Brain microvascular endothelial cell (primary cell): ENCODE results near the gene CUX1.
"Not testable (repeated sequence)": the region's sequence is repeated elsewhere in the genome, so short reads cannot be mapped to it uniquely, and the experiment has no call there.

Experiments used
- DNase-seq: peaks from one replicate; pipeline ENCODE4 v3.0.0-alpha.2; 2020
- H3K27ac ChIP-seq: fragments of 250-450 bp; sonication (Bioruptor Pico); 2 replicates; pipeline ENCODE4 v1.5.1; 2020; ENCODE audit warnings: mild to moderate bottlenecking, moderate library complexity
- H3K27me3 ChIP-seq: fragments of 250-450 bp; sonication (Bioruptor Pico); replicated peaks from 2 replicates; pipeline ENCODE4 v1.5.1; 2020; ENCODE audit warnings: mild to moderate bottlenecking
- H3K36me3 ChIP-seq: fragments of 250-450 bp; sonication (Bioruptor Pico); replicated peaks from 2 replicates; pipeline ENCODE4 v1.5.1; 2020; ENCODE audit warnings: mild to moderate bottlenecking
- H3K4me3 ChIP-seq: 2 replicates; pipeline ENCODE4 v1.5.1; 2011; ENCODE audit warnings: low read depth, mild to moderate bottlenecking, control low read depth, low read length, moderate library complexity
- CTCF ChIP-seq: IDR thresholded peaks from 2 replicates; pipeline ENCODE4 v1.5.1; 2011; ENCODE audit warnings: low read depth, mild to moderate bottlenecking, moderate library complexity, low read length, control low read depth, inconsistent platforms; ENCODE audit errors: missing control alignments
- in situ Hi-C: cut with HindIII; loops from 2 replicates; pipeline ENCODE4 v1.10.0; 2017; ENCODE audit warnings: low sequenced_read_pairs, low pct_ligation_motif_present

The CUX1 gene

GRCh38 chr7:102296514-102296913 lies 479.1 kb downstream of the CUX1 start:
- no peak for DNase-seq
- Histone ChIP-seq H3K36me3 (no peaks in the 10 kb centered on the region), H3K27me3 (peaks cover 6% of the 10 kb centered on the region), H3K27ac (no peak overlapping the region), H3K4me3 (no peak overlapping the region)
- no peak for TF ChIP-seq CTCF
- in situ Hi-C loops, result no loop called here

GRCh38 chr7:102297487-102298218 lies 480.2 kb downstream of the CUX1 start:
- Histone ChIP-seq H3K36me3 (no peaks in the 10 kb centered on the region), H3K4me3 (no peak overlapping the region), H3K27me3 (peaks cover 6% of the 10 kb centered on the region), H3K27ac (no peak overlapping the region)
- no peak for TF ChIP-seq CTCF
- in situ Hi-C loops, result no loop called here
- DNase-seq, result no peak

GRCh38 chr7:102300643-102301221 lies 483.3 kb downstream of the CUX1 start:
- Histone ChIP-seq H3K27me3 (peaks cover 2% of the 10 kb centered on the region), H3K27ac (no peak overlapping the region), H3K36me3 (no peaks in the 10 kb centered on the region), H3K4me3 (no peak overlapping the region)
- DNase-seq, result no peak
- TF ChIP-seq CTCF, result peak; percentile 31
- in situ Hi-C loops, result no loop called here

GRCh38 chr7:102301367-102301766 lies 483.9 kb downstream of the CUX1 start:
- H3K4me3 ChIP-seq, DNase-seq, in situ Hi-C loops, H3K36me3 ChIP-seq, H3K27me3 ChIP-seq, H3K27ac ChIP-seq: not testable (repeated sequence)

GRCh38 chr7:102302025-102302424 lies 484.6 kb downstream of the CUX1 start:
- no peak for DNase-seq
- Histone ChIP-seq H3K4me3 (no peak overlapping the region), H3K36me3 (no peaks in the 10 kb centered on the region), H3K27ac (no peak overlapping the region), H3K27me3 (peaks cover 2% of the 10 kb centered on the region)
- in situ Hi-C loops, result no loop called here
- no peak for TF ChIP-seq CTCF

- H3K36me3 ChIP-seq, result no peaks in the 10 kb centered on the region
- in situ Hi-C loops, result no loop called here
- TF ChIP-seq CTCF, result no peak
- H3K27me3 ChIP-seq, result peaks cover 2% of the 10 kb centered on the region
- DNase-seq, result no peak
- no peak overlapping the region for H3K27ac ChIP-seq
- H3K4me3 ChIP-seq, result no peak overlapping the region
Observed at GRCh38 chr7:102303669-102304422, 486.4 kb downstream of the CUX1 start.
